ENCODE measurements around the gene CCK. TPM values are rescaled to one million over a fixed set of nuclear protein-coding genes. Genes with fewer than 3 reads are reported as not detected.

CCK gene
- total RNA-seq, 6 experiments from 2014 or later: not detected

DNA sequence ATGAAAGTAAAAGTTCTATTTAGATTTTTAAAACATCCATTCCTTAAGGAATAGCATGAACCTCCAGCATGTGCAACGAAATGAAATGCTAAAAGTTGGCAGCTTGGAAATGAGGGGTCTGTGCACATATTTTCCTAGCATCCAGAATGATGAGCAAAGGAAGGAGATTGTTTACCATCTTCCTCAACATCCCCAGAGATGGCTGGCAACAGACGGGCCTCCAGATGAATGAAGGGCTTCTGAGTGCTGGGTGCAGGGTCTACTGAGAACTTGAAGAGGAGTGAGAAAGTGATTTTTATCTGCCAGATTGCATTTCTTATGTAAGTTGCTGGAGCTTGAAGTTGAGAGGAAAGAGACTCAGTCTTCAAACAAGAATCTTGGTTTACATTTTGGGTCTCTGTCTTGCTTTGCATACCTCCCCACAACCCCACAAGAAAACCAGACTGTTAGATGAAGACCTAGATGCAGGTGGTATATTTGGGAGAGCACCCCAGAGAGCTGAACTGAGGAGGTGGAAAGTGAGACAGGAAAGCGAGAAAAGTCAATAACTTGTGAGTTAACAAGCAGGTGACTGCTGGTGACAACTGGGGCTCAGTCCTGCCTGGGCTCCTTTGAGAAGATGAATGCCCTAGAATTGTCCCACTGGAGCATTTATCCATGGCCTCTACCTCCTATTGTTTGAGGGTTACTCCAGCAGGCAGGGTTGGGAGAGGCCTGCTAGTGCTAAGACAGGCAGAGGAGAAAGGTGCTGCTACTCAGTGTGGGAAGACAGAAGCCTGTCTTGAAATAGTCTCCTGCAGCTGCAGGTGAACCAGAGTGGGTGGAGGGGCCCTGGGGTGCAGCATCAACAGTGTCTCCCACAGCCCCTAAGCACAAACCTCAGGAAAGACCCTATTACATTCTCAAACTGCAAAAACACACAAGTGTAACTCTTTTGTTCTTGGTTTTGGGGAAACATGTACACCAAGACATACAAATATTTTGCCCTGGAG lies 10.5 kb upstream of the CCK start:
- 0 out of 2 replicates have a peak, but pooled peaks cover 7% of the 10 kb centered on the region for H3K36me3 Mint-ChIP-seq (ENCODE audit: low read depth)
- H3K27ac Mint-ChIP-seq: no peak overlapping the region
- H3K27me3 Mint-ChIP-seq (ENCODE audit: insufficient read depth): peaks cover 18% of the 10 kb centered on the region; the same call in 1 of the 2 replicates
- TF ChIP-seq CTCF (IDR thresholded peaks at IDR 0.05): no peak
- no peak for DNase-seq
- H3K4me3 Mint-ChIP-seq: no peak overlapping the region
- peaks cover 19% of the 10 kb centered on the region; the same call in 1 of the 2 replicates for H3K9me3 Mint-ChIP-seq
- H3K4me1 Mint-ChIP-seq (ENCODE audit: low read depth): no peaks in the 10 kb centered on the region

GRCh38 chr3:42275217-42275616 lies 9.2 kb upstream of the CCK start:
- no peak for DNase-seq
- no peak for TF ChIP-seq CTCF (IDR thresholded peaks at IDR 0.05)
- Mint-ChIP-seq H3K36me3 (ENCODE audit: low read depth) (0 out of 2 replicates have a peak, but pooled peaks cover 7% of the 10 kb centered on the region), H3K9me3 (peaks cover 8% of the 10 kb centered on the region; the same call in 1 of the 2 replicates), H3K27ac (no peak overlapping the region), H3K4me3 (no peak overlapping the region), H3K4me1 (ENCODE audit: low read depth) (no peaks in the 10 kb centered on the region), H3K27me3 (ENCODE audit: insufficient read depth) (peaks cover 21% of the 10 kb centered on the region)

GRCh38 chr3:42274266-42274665 lies 8.3 kb upstream of the CCK start:
- no peak overlapping the region for H3K4me3 Mint-ChIP-seq
- DNase-seq: no peak
- no peaks in the 10 kb centered on the region for H3K4me1 Mint-ChIP-seq (ENCODE audit: low read depth)

DNA sequence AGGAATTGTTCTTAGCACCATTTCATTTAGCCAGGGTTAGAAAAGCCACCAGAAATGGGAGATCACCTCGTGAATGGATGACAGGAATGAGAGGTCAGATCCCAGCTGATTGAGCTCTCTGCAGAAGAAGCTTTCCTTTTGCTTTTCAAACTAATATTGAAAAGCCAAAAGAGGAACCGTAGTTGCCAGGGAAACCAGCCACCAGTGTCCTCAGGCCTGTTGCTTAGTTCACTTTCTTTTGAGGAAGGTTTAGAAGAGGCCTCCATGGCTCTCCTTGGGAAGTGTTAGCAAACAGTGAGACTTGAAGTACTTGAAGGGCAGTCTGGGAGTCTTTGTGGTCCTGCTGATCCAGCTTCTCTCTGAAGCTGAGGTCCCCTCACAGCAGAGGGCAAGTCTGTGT lies 7.4 kb upstream of the CCK start:
- H3K4me1 Mint-ChIP-seq (ENCODE audit: low read depth): no peaks in the 10 kb centered on the region
- H3K36me3 Mint-ChIP-seq (ENCODE audit: low read depth): no peaks in the 10 kb centered on the region
- peaks cover 35% of the 10 kb centered on the region for H3K27me3 Mint-ChIP-seq (ENCODE audit: insufficient read depth)
- no peak overlapping the region for H3K27ac Mint-ChIP-seq
- DNase-seq: no peak
- TF ChIP-seq CTCF (IDR thresholded peaks at IDR 0.05): no peak
- H3K9me3 Mint-ChIP-seq: peaks cover 5% of the 10 kb centered on the region; the same call in 1 of the 2 replicates
- no peak overlapping the region for H3K4me3 Mint-ChIP-seq

More at GRCh38 chr3:42274266-42274665, 8.3 kb upstream of the CCK start:
- Mint-ChIP-seq H3K27ac (no peak overlapping the region), H3K27me3 (ENCODE audit: insufficient read depth) (peaks cover 28% of the 10 kb centered on the region), H3K36me3 (ENCODE audit: low read depth) (0 out of 2 replicates have a peak, but pooled peaks cover 2% of the 10 kb centered on the region), H3K9me3 (peaks cover 5% of the 10 kb centered on the region; the same call in 1 of the 2 replicates)
- TF ChIP-seq CTCF (IDR thresholded peaks at IDR 0.05): no peak

DNA sequence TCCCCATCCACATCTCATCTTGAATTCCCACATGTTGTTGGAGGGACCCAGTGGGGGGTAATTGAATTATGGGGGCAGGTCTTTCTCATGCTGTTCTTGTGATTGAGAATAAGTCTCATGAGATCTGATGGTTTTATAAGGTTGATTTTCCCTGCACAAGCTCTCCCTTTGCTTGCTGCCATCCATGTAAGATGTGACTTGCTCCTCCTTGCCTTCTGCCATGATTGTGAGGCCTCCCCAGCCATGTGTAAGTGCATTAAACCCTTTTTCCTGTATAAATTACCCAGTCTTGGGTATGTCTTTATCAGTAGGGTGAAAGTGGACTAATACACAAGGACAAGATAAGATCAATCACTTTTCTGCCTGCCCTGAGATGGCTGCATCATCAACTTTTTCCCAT lies 5.8 kb upstream of the CCK start:
- peaks cover 43% of the 10 kb centered on the region for H3K27me3 Mint-ChIP-seq (ENCODE audit: insufficient read depth)
- no peak for DNase-seq
- peaks cover 5% of the 10 kb centered on the region; the same call in 1 of the 2 replicates for H3K9me3 Mint-ChIP-seq
- H3K4me1 Mint-ChIP-seq (ENCODE audit: low read depth): no peaks in the 10 kb centered on the region
- H3K4me3 Mint-ChIP-seq: no peak overlapping the region
- H3K27ac Mint-ChIP-seq: no peak overlapping the region
- TF ChIP-seq CTCF (IDR thresholded peaks at IDR 0.05): no peak
- no peaks in the 10 kb centered on the region for H3K36me3 Mint-ChIP-seq (ENCODE audit: low read depth)
